Measurements from ENCODE around the gene MACROD1. TPM values are rescaled to one million over a fixed set of nuclear protein-coding genes. Genes with fewer than 3 reads are reported as not detected.

The MACROD1 gene
- total RNA-seq, 2 donors from 2014 or later = 24.7 to 65.4 TPM

- Histone ChIP-seq H3K36me3 (replicated peaks in 1 of 2; ENCODE audit: insufficient read depth in 1 of 2, low read depth in 2 of 2) (no peaks in the 10 kb centered on the region), H3K27me3 (no peaks in the 10 kb centered on the region), H3K4me3 (no peak overlapping the region), H3K27ac (no peak overlapping the region), H3K9me3 (no peaks in the 10 kb centered on the region), H3K4me1 (peaks cover 29% of the 10 kb centered on the region)
- no peak for ATAC-seq
- WGBS, 2 donors = 90 to 91% methylated on average over 14 to 20 of the region's 20 CpGs
- TF ChIP-seq, protein P1, sequence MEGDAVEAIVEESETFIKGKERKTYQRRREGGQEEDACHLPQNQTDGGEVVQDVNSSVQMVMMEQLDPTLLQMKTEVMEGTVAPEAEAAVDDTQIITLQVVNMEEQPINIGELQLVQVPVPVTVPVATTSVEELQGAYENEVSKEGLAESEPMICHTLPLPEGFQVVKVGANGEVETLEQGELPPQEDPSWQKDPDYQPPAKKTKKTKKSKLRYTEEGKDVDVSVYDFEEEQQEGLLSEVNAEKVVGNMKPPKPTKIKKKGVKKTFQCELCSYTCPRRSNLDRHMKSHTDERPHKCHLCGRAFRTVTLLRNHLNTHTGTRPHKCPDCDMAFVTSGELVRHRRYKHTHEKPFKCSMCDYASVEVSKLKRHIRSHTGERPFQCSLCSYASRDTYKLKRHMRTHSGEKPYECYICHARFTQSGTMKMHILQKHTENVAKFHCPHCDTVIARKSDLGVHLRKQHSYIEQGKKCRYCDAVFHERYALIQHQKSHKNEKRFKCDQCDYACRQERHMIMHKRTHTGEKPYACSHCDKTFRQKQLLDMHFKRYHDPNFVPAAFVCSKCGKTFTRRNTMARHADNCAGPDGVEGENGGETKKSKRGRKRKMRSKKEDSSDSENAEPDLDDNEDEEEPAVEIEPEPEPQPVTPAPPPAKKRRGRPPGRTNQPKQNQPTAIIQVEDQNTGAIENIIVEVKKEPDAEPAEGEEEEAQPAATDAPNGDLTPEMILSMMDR (IDR thresholded peaks at IDR 0.05) = no peak
- no peak for TF ChIP-seq POLR2A (IDR thresholded peaks at IDR 0.05)
- DNase-seq = no peak
- intact Hi-C loops (cut with DNase I) = no loop called here
Observed at GRCh38 chr11:64015510-64015909, 150.4 kb downstream of the MACROD1 start.

DNA sequence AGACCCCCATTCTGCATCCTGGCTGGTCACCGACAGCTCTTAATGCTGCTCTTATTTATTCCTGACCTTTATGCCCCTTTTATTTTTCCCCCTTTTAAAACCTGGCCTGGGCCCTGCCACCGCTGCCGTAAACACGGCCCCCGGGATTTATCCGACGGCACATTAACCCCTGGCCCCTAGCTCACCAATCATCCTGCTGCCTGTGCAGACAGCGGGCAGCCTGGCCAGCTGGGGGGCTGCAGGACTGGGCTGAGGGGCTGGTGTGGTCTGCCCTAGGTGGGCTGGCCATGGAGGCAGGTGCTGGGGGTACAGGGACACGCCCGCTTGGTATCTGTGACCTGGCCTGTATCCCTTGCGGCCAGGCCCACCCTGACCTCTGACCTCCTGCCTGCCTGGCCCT is 151.6 kb downstream of the MACROD1 start:
- H3K9me3 ChIP-seq = no peaks in the 10 kb centered on the region
- ATAC-seq (no peak), DNase-seq (no peak)
- no peak overlapping the region for H3K27ac ChIP-seq
- intact Hi-C loops (cut with DNase I) = no loop called here
- no peaks in the 10 kb centered on the region for H3K27me3 ChIP-seq
- no peaks in the 10 kb centered on the region for H3K36me3 ChIP-seq (replicated peaks in 1 of 2; ENCODE audit: insufficient read depth in 1 of 2, low read depth in 2 of 2)
- TF ChIP-seq, protein P1 (IDR thresholded peaks at IDR 0.05) = no peak
- no peak for TF ChIP-seq POLR2A (IDR thresholded peaks at IDR 0.05)
- WGBS, 2 donors = 93 to 95% methylated on average over 8 to 11 of the region's 11 CpGs
- H3K4me3 ChIP-seq = no peak overlapping the region
- H3K4me1 ChIP-seq = peaks cover 24% of the 10 kb centered on the region

- no peak for TF ChIP-seq POLR2A (IDR thresholded peaks at IDR 0.05)
- TF ChIP-seq, protein P1 (IDR thresholded peaks at IDR 0.05) = no peak
- H3K27ac ChIP-seq = no peak overlapping the region
- no peak for ATAC-seq
- no peaks in the 10 kb centered on the region for H3K36me3 ChIP-seq (replicated peaks in 1 of 2; ENCODE audit: insufficient read depth in 1 of 2, low read depth in 2 of 2)
- no peaks in the 10 kb centered on the region for H3K27me3 ChIP-seq
- 93% methylated on average over 16 of the region's 16 CpGs for WGBS, 2 donors
- no peak overlapping the region for H3K4me3 ChIP-seq
- intact Hi-C loops (cut with DNase I) = no loop called here
- no peaks in the 10 kb centered on the region for H3K9me3 ChIP-seq
- peaks cover 18% of the 10 kb centered on the region for H3K4me1 ChIP-seq
- DNase-seq = no peak
Observed at GRCh38 chr11:64013141-64013896, 152.6 kb downstream of the MACROD1 start.

- intact Hi-C loops (cut with DNase I) = no loop called here
- Histone ChIP-seq H3K27me3 (no peaks in the 10 kb centered on the region), H3K4me3 (no peak overlapping the region), H3K36me3 (replicated peaks in 1 of 2; ENCODE audit: insufficient read depth in 1 of 2, low read depth in 2 of 2) (no peaks in the 10 kb centered on the region), H3K4me1 (peaks cover 27% of the 10 kb centered on the region), H3K27ac (peak overlapping the region in 2 of 4 donors; percentile 30 to 60), H3K9me3 (no peaks in the 10 kb centered on the region)
- 56 to 77% methylated on average over 8 of the region's 8 CpGs for WGBS, 2 donors
- no peak for DNase-seq
- TF ChIP-seq, protein P1 (IDR thresholded peaks at IDR 0.05) = no peak
- no peak for TF ChIP-seq POLR2A (IDR thresholded peaks at IDR 0.05)
- no peak for ATAC-seq
Observed at GRCh38 chr11:64011371-64011770, 154.5 kb downstream of the MACROD1 start.

DNA sequence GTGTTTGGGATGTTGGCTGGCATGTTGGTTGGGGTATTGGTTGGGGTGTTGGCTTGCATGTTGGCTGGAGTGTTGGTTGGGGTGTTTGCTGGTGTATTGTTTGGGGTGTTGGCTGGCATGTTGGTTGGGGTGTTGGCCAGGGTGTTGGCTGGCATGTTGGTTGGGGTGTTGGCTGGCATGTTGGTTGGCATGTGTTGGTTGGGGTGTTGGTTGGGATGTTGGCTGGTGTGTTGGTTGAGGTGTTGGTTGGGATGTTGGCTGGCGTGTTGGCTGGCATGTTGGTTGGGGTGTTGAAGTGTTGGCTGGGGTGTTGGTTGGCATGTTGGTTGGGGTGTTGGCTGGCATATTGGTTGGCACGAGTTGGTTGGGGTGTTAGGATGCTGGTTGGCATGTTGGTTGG is 155.1 kb downstream of the MACROD1 start:
- DNase-seq (no peak), ATAC-seq (no peak)
- intact Hi-C loops (cut with DNase I) = no loop called here
- H3K9me3 ChIP-seq = no peaks in the 10 kb centered on the region
- H3K4me3 ChIP-seq = no peak overlapping the region
- 94 to 97% methylated on average over 2 of the region's 2 CpGs for WGBS, 2 donors
- peaks cover 32% of the 10 kb centered on the region for H3K4me1 ChIP-seq
- H3K36me3 ChIP-seq (replicated peaks in 1 of 2; ENCODE audit: insufficient read depth in 1 of 2, low read depth in 2 of 2) = no peaks in the 10 kb centered on the region
- TF ChIP-seq, protein P1 (IDR thresholded peaks at IDR 0.05) = no peak
- no peak for TF ChIP-seq POLR2A (IDR thresholded peaks at IDR 0.05)
- no peaks in the 10 kb centered on the region for H3K27me3 ChIP-seq
- no peak overlapping the region for H3K27ac ChIP-seq
